WTC11 (cell line): ENCODE results near the gene LTA.

Source experiments
- CREB1 ChIP-seq: sonication (generic); formaldehyde crosslinking; IDR thresholded peaks from 2 replicates; pipeline ENCODE4 v1.8.0; 2023; ENCODE audit warnings: mild to moderate bottlenecking, missing genetic modification reagents
- ETV6 ChIP-seq: sonication (generic); formaldehyde crosslinking; IDR thresholded peaks from 2 replicates; pipeline ENCODE4 v1.8.1; 2022; ENCODE audit warnings: mild to moderate bottlenecking, missing genetic modification reagents
- NFYB ChIP-seq: sonication (generic); formaldehyde crosslinking; conservative IDR thresholded peaks from 2 replicates; pipeline ENCODE4 v1.8.0; 2022; ENCODE audit warnings: low read depth, missing genetic modification reagents
- SMAD3 ChIP-seq: sonication (generic); formaldehyde crosslinking; IDR thresholded peaks from 2 replicates; pipeline ENCODE4 v1.8.0; 2022; ENCODE audit warnings: missing genetic modification reagents, mild to moderate bottlenecking, borderline replicate concordance
- TEAD4 ChIP-seq: sonication (generic); formaldehyde crosslinking; IDR thresholded peaks from 2 replicates; pipeline ENCODE4 v1.8.0; 2022; ENCODE audit warnings: mild to moderate bottlenecking, missing genetic modification reagents
- ZNF138 ChIP-seq: sonication (generic); formaldehyde crosslinking; conservative IDR thresholded peaks from 2 replicates; pipeline ENCODE4 v1.8.1; 2022; ENCODE audit warnings: mild to moderate bottlenecking, moderate library complexity, missing genetic modification reagents
- TF ChIP-seq, protein P1 (sequence below): fragments of 200-600 bp; IDR thresholded peaks from 2 replicates; pipeline ENCODE4 v1.8.0; 2022; ENCODE audit warnings: antibody characterized with exemption
- TF ChIP-seq, protein P2 (sequence below): sonication (generic); formaldehyde crosslinking; IDR thresholded peaks from 2 replicates; pipeline ENCODE4 v1.8.0; 2022; ENCODE audit warnings: mild to moderate bottlenecking, missing genetic modification reagents
- TF ChIP-seq, protein P3 (sequence below): sonication (generic); formaldehyde crosslinking; IDR thresholded peaks from 2 replicates; pipeline ENCODE4 v1.8.1; 2023; ENCODE audit warnings: mild to moderate bottlenecking, missing genetic modification reagents
- TF ChIP-seq, protein P4 (sequence below): sonication (generic); formaldehyde crosslinking; IDR thresholded peaks from 2 replicates; pipeline ENCODE4 v1.8.1; 2022; ENCODE audit warnings: low read depth, mild to moderate bottlenecking, moderate library complexity, missing genetic modification reagents, borderline replicate concordance
- TF ChIP-seq, protein P5 (sequence below): fragments of 250-450 bp; sonication (Bioruptor Pico); IDR thresholded peaks from 2 replicates; pipeline ENCODE4 v1.9.0; 2021; ENCODE audit warnings: mild to moderate bottlenecking

DNA sequence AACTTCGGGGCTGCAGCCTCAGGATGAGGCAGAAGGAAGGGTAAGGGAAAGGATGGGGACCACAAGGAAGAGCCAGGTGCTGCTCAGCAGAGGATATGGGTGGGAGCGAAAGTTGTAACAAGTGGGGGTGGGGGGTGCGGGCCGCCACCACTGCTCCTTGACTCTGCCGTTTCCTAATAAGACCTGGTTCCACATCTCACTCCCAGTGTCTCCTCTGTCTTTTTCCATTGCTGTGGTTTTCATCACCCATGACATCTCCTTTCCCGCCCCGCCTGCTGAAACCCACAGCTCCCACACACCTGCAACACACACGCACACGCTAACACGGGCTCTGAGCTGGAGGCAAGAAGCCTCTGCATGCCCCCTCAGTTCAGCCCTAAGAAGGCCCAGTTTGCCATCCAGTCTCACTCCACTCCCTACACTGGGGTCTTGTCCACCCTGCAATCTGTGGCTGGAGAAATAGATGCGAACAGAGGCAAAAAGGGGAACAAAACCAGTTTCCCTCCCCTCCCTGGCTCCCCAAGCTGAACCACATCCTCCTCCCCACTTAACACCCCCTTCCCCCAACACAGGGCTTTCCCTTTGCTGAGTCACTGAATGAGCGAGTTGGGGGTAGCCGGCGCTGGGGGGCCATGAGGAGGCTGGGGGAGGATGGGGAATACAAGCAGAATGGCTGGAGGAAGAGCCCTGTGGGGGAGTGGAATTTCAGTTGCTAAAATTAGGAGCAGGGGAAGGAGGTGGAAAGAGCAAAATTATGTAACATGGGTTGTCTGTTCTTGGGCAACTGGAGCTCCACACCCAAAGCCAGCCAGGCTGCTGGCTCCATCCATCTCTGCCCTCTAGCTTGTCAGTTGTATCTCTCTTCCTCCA, 13.2 kb upstream of the LTA start:
- TF ChIP-seq, protein P1, sequence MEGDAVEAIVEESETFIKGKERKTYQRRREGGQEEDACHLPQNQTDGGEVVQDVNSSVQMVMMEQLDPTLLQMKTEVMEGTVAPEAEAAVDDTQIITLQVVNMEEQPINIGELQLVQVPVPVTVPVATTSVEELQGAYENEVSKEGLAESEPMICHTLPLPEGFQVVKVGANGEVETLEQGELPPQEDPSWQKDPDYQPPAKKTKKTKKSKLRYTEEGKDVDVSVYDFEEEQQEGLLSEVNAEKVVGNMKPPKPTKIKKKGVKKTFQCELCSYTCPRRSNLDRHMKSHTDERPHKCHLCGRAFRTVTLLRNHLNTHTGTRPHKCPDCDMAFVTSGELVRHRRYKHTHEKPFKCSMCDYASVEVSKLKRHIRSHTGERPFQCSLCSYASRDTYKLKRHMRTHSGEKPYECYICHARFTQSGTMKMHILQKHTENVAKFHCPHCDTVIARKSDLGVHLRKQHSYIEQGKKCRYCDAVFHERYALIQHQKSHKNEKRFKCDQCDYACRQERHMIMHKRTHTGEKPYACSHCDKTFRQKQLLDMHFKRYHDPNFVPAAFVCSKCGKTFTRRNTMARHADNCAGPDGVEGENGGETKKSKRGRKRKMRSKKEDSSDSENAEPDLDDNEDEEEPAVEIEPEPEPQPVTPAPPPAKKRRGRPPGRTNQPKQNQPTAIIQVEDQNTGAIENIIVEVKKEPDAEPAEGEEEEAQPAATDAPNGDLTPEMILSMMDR = no peak
- TF ChIP-seq CREB1 (CRISPR knock-in tag) (no peak), ETV6 (CRISPR knock-in tag) (no peak), SMAD3 (CRISPR knock-in tag) (no peak), NFYB (CRISPR knock-in tag) (no peak), ZNF138 (CRISPR knock-in tag) (no peak), TEAD4 (no peak)
- TF ChIP-seq, protein P2, sequence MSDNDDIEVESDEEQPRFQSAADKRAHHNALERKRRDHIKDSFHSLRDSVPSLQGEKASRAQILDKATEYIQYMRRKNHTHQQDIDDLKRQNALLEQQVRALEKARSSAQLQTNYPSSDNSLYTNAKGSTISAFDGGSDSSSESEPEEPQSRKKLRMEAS (CRISPR knock-in tag) = no peak
- TF ChIP-seq, protein P3, sequence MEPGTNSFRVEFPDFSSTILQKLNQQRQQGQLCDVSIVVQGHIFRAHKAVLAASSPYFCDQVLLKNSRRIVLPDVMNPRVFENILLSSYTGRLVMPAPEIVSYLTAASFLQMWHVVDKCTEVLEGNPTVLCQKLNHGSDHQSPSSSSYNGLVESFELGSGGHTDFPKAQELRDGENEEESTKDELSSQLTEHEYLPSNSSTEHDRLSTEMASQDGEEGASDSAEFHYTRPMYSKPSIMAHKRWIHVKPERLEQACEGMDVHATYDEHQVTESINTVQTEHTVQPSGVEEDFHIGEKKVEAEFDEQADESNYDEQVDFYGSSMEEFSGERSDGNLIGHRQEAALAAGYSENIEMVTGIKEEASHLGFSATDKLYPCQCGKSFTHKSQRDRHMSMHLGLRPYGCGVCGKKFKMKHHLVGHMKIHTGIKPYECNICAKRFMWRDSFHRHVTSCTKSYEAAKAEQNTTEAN (CRISPR knock-in tag) = no peak
- TF ChIP-seq, protein P4, sequence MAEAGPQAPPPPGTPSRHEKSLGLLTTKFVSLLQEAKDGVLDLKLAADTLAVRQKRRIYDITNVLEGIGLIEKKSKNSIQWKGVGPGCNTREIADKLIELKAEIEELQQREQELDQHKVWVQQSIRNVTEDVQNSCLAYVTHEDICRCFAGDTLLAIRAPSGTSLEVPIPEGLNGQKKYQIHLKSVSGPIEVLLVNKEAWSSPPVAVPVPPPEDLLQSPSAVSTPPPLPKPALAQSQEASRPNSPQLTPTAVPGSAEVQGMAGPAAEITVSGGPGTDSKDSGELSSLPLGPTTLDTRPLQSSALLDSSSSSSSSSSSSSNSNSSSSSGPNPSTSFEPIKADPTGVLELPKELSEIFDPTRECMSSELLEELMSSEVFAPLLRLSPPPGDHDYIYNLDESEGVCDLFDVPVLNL (CRISPR knock-in tag) = no peak
- TF ChIP-seq, protein P5, sequence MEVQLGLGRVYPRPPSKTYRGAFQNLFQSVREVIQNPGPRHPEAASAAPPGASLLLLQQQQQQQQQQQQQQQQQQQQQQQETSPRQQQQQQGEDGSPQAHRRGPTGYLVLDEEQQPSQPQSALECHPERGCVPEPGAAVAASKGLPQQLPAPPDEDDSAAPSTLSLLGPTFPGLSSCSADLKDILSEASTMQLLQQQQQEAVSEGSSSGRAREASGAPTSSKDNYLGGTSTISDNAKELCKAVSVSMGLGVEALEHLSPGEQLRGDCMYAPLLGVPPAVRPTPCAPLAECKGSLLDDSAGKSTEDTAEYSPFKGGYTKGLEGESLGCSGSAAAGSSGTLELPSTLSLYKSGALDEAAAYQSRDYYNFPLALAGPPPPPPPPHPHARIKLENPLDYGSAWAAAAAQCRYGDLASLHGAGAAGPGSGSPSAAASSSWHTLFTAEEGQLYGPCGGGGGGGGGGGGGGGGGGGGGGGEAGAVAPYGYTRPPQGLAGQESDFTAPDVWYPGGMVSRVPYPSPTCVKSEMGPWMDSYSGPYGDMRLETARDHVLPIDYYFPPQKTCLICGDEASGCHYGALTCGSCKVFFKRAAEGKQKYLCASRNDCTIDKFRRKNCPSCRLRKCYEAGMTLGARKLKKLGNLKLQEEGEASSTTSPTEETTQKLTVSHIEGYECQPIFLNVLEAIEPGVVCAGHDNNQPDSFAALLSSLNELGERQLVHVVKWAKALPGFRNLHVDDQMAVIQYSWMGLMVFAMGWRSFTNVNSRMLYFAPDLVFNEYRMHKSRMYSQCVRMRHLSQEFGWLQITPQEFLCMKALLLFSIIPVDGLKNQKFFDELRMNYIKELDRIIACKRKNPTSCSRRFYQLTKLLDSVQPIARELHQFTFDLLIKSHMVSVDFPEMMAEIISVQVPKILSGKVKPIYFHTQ (CRISPR knock-in tag) = no peak
